ENCODE data around the gene NT5M. TPM values are rescaled to one million over a fixed set of nuclear protein-coding genes. Genes with fewer than 3 reads are reported as not detected.
A peak's percentile ranks its signal among the peaks of the same experiment; 100 is the strongest.

NT5M gene
- total RNA-seq, 3 donors from 2014 or later = 1.0 to 4.6 (median 2.9) TPM

- intact Hi-C loops (cut with DNase I; ENCODE audit: low total_unique reads) = no loop called here
- H3K9me3 ChIP-seq = no peaks in the 10 kb centered on the region
- H3K4me3 ChIP-seq = no peak overlapping the region
- TF ChIP-seq POLR2A (IDR thresholded peaks at IDR 0.05) (no peak), CTCF (IDR thresholded peaks at IDR 0.05) (no peak), POLR2AphosphoS5 (IDR thresholded peaks at IDR 0.05) (no peak)
- H3K27ac ChIP-seq = peak overlapping the region in 1 of 2 donors; percentile 6
- no peaks in the 10 kb centered on the region for H3K36me3 ChIP-seq
- no peak for DNase-seq (ENCODE audit: low spot score in 2 of 2)
- peaks cover 3 to 8% of the 10 kb centered on the region in 2 donors for H3K4me1 ChIP-seq
- no peaks in the 10 kb centered on the region for H3K27me3 ChIP-seq
Measured at GRCh38 chr17:17393976-17394375, 90.8 kb downstream of the NT5M start.

- TF ChIP-seq POLR2A (IDR thresholded peaks at IDR 0.05) (no peak), POLR2AphosphoS5 (IDR thresholded peaks at IDR 0.05) (no peak), CTCF (IDR thresholded peaks at IDR 0.05) (no peak)
- no peak for DNase-seq (ENCODE audit: low spot score in 2 of 2)
- peak overlapping the region; percentile 6 to 55 for H3K27ac ChIP-seq
- no peaks in the 10 kb centered on the region for H3K36me3 ChIP-seq
- no peaks in the 10 kb centered on the region for H3K9me3 ChIP-seq
- H3K27me3 ChIP-seq = no peaks in the 10 kb centered on the region
- intact Hi-C loops (cut with DNase I; ENCODE audit: low total_unique reads) = no loop called here
- H3K4me3 ChIP-seq = no peak overlapping the region
- H3K4me1 ChIP-seq = peaks cover 8% of the 10 kb centered on the region in 2 donors
Measured at GRCh38 chr17:17394494-17394893, 91.3 kb downstream of the NT5M start.

- Histone ChIP-seq H3K27me3 (no peaks in the 10 kb centered on the region), H3K9me3 (no peaks in the 10 kb centered on the region), H3K27ac (peak overlapping the region in 1 of 2 donors; percentile 52), H3K4me3 (no peak overlapping the region), H3K36me3 (no peaks in the 10 kb centered on the region), H3K4me1 (peaks cover 8 to 13% of the 10 kb centered on the region in 2 donors)
- DNase-seq (ENCODE audit: low spot score in 2 of 2) = no peak
- no peak for TF ChIP-seq POLR2A (IDR thresholded peaks at IDR 0.05)
- TF ChIP-seq CTCF (IDR thresholded peaks at IDR 0.05) = no peak
- TF ChIP-seq POLR2AphosphoS5 (IDR thresholded peaks at IDR 0.05) = no peak
- intact Hi-C loops (cut with DNase I; ENCODE audit: low total_unique reads) = no loop called here
Measured at GRCh38 chr17:17395246-17395802, 92.2 kb downstream of the NT5M start.

- DNase-seq (ENCODE audit: low spot score in 2 of 2) = no peak
- no peak overlapping the region for H3K27ac ChIP-seq
- H3K9me3 ChIP-seq = no peaks in the 10 kb centered on the region
- no peak for TF ChIP-seq CTCF (IDR thresholded peaks at IDR 0.05)
- TF ChIP-seq POLR2A (IDR thresholded peaks at IDR 0.05) = no peak
- TF ChIP-seq POLR2AphosphoS5 (IDR thresholded peaks at IDR 0.05) = no peak
- no peak overlapping the region for H3K4me3 ChIP-seq
- intact Hi-C loops (cut with DNase I; ENCODE audit: low total_unique reads) = no loop called here
- H3K27me3 ChIP-seq = no peaks in the 10 kb centered on the region
- no peaks in the 10 kb centered on the region for H3K36me3 ChIP-seq
- peaks cover 8 to 13% of the 10 kb centered on the region in 2 donors for H3K4me1 ChIP-seq
Measured at GRCh38 chr17:17395885-17396284, 92.7 kb downstream of the NT5M start.

Other genes starting within 250 kb of the NT5M start
- gene PLD6, start 97.0 kb upstream of the NT5M start, total RNA-seq = 1 to 10 TPM; 2.9 to 4.0 (median 3.8) TPM
- gene FLCN, start 66.2 kb upstream of the NT5M start, total RNA-seq = 10 to 100 TPM; 39.7 to 61.1 (median 57.0) TPM
- 10 to 100 TPM; 59.6 to 61.3 (median 60.6) TPM for gene COPS3, start 22.1 kb upstream of the NT5M start, total RNA-seq
- 10 to 100 TPM; 13.4 to 22.5 (median 20.0) TPM for gene MED9, start 173.6 kb downstream of the NT5M start, total RNA-seq
- 100 to 1,000 TPM in 1 of 3 donors, 10 to 100 TPM in 2; 64.0 to 140 (median 75.0) TPM for gene RASD1, start 193.0 kb downstream of the NT5M start, total RNA-seq

All from breast epithelium (tissue), 4 donors.